ENCODE data around the gene FBXL7. TPM values are rescaled to one million over a fixed set of nuclear protein-coding genes. Genes with fewer than 3 reads are reported as not detected.

Gene FBXL7
- polyA plus RNA-seq, 1 donor (not counting 4 experiments of a cell fraction or from before 2014, with no cell fraction given): 0.22 TPM

DNA sequence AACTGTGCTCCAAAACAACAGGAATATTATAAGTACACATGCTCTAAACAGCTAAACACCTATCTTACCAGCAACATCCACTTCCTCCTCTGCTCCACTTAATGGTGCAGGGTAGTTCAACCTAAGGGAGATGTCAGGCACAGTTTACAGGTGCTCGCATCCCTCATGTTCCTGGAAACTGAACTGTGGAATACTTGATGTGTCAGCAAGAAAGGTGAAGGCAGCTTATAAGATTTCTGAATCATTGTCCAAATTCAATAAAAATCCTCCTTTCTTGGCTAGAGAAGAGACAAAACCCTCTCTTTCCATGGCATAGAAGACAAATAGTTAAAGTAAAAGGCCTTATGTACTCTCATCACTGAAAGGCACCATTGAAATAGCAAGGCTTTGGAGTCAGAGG, 272.2 kb downstream of the FBXL7 start:
- no peaks in the 10 kb centered on the region for H3K4me1 ChIP-seq (ENCODE audit: control insufficient read depth, extremely low read depth, insufficient read depth, low read length)
- H3K9ac ChIP-seq (ENCODE audit: control insufficient read depth, extremely low read depth, insufficient read depth, low read length): no peak overlapping the region
- H3K36me3 ChIP-seq (ENCODE audit: control insufficient read depth in 2 of 2, extremely low read depth in 1 of 2, insufficient read depth in 2 of 2, low read length in 2 of 2): no peaks in the 10 kb centered on the region
- no peaks in the 10 kb centered on the region for H3K27me3 ChIP-seq (ENCODE audit: control insufficient read depth, extremely low read depth, insufficient read depth, low read length)
- no peaks in the 10 kb centered on the region for H3K79me2 ChIP-seq (ENCODE audit: control insufficient read depth, insufficient read depth, low read length)
- H3K4me3 ChIP-seq (ENCODE audit: control insufficient read depth in 2 of 3, extremely low read depth in 1 of 3, insufficient read depth in 2 of 3, low read depth in 1 of 3, low read length in 3 of 3): no peak overlapping the region
- H3K9me3 ChIP-seq (ENCODE audit: control insufficient read depth, low read depth, low read length): no peaks in the 10 kb centered on the region
- no peak overlapping the region for H2AFZ ChIP-seq (ENCODE audit: control insufficient read depth, low read length)
- no peak overlapping the region for H3K4me2 ChIP-seq (ENCODE audit: control insufficient read depth, extremely low read depth, insufficient read depth, low read depth, low read length)
- TF ChIP-seq, protein P1, sequence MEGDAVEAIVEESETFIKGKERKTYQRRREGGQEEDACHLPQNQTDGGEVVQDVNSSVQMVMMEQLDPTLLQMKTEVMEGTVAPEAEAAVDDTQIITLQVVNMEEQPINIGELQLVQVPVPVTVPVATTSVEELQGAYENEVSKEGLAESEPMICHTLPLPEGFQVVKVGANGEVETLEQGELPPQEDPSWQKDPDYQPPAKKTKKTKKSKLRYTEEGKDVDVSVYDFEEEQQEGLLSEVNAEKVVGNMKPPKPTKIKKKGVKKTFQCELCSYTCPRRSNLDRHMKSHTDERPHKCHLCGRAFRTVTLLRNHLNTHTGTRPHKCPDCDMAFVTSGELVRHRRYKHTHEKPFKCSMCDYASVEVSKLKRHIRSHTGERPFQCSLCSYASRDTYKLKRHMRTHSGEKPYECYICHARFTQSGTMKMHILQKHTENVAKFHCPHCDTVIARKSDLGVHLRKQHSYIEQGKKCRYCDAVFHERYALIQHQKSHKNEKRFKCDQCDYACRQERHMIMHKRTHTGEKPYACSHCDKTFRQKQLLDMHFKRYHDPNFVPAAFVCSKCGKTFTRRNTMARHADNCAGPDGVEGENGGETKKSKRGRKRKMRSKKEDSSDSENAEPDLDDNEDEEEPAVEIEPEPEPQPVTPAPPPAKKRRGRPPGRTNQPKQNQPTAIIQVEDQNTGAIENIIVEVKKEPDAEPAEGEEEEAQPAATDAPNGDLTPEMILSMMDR (optimal IDR thresholded peaks at IDR 0.05 in 1 of 3, IDR thresholded peaks at IDR 0.05 in 1 of 3, conservative IDR thresholded peaks at IDR 0.05 in 1 of 3; ENCODE audit: extremely low read depth in 1 of 3, insufficient read depth in 2 of 3, low read length in 3 of 3): no peak
- TF ChIP-seq EZH2 (IDR thresholded peaks at IDR 0.05; ENCODE audit: low read length): no peak
- H3K27ac ChIP-seq (ENCODE audit: control insufficient read depth, insufficient read depth, low read length): no peak overlapping the region
- FAIRE-seq: no peak
- DNase-seq (ENCODE audit: low read depth, low spot score): no peak
- dilution Hi-C loops (cut with MboI; ENCODE audit: extremely low pct_ligation_motif_present, low sequenced_read_pairs): no loop called here
- no peaks in the 10 kb centered on the region for H3K9me1 ChIP-seq (ENCODE audit: control insufficient read depth, extremely low read depth, insufficient read depth, low read length)
- no peaks in the 10 kb centered on the region for H4K20me1 ChIP-seq (ENCODE audit: control insufficient read depth, extremely low read depth, insufficient read depth, low read length)

DNA sequence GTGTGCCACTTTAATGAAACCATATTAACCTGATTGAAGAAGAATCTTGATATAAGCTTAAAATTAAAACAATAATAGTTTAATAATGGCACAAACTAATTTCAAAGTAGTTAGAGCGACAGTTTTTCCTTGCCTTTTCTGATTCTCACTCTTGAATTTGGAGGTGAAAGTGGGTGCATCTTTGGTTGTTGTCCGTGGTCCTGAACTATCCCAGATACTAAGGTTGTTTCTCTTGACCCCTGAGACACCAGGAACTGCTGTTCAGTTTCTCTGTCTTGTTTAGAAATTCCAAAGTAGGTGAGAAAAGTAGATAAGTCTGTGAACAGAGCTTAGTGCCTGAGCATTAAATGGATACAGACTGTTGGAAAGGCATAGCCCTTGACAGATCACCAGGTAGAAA, 274.7 kb downstream of the FBXL7 start:
- Histone ChIP-seq H3K79me2 (ENCODE audit: control insufficient read depth, insufficient read depth, low read length) (no peaks in the 10 kb centered on the region), H3K4me1 (ENCODE audit: control insufficient read depth, extremely low read depth, insufficient read depth, low read length) (no peaks in the 10 kb centered on the region), H4K20me1 (ENCODE audit: control insufficient read depth, extremely low read depth, insufficient read depth, low read length) (no peaks in the 10 kb centered on the region), H3K27me3 (ENCODE audit: control insufficient read depth, extremely low read depth, insufficient read depth, low read length) (no peaks in the 10 kb centered on the region), H3K9me3 (ENCODE audit: control insufficient read depth, low read depth, low read length) (no peaks in the 10 kb centered on the region), H3K9me1 (ENCODE audit: control insufficient read depth, extremely low read depth, insufficient read depth, low read length) (no peaks in the 10 kb centered on the region), H2AFZ (ENCODE audit: control insufficient read depth, low read length) (no peak overlapping the region), H3K36me3 (ENCODE audit: control insufficient read depth in 2 of 2, extremely low read depth in 1 of 2, insufficient read depth in 2 of 2, low read length in 2 of 2) (no peaks in the 10 kb centered on the region), H3K27ac (ENCODE audit: control insufficient read depth, insufficient read depth, low read length) (no peak overlapping the region), H3K4me3 (ENCODE audit: control insufficient read depth in 2 of 3, extremely low read depth in 1 of 3, insufficient read depth in 2 of 3, low read depth in 1 of 3, low read length in 3 of 3) (no peak overlapping the region), H3K4me2 (ENCODE audit: control insufficient read depth, extremely low read depth, insufficient read depth, low read depth, low read length) (no peak overlapping the region), H3K9ac (ENCODE audit: control insufficient read depth, extremely low read depth, insufficient read depth, low read length) (no peak overlapping the region)
- FAIRE-seq: no peak
- dilution Hi-C loops (cut with MboI; ENCODE audit: extremely low pct_ligation_motif_present, low sequenced_read_pairs): no loop called here
- TF ChIP-seq, protein P1 (optimal IDR thresholded peaks at IDR 0.05 in 1 of 3, IDR thresholded peaks at IDR 0.05 in 1 of 3, conservative IDR thresholded peaks at IDR 0.05 in 1 of 3; ENCODE audit: extremely low read depth in 1 of 3, insufficient read depth in 2 of 3, low read length in 3 of 3): no peak
- no peak for TF ChIP-seq EZH2 (IDR thresholded peaks at IDR 0.05; ENCODE audit: low read length)
- DNase-seq (ENCODE audit: low read depth, low spot score): no peak
